Kidney epithelial cell (primary cell): ENCODE measurements around the gene LARGE1. TPM values are rescaled to one million over a fixed set of nuclear protein-coding genes. Genes with fewer than 3 reads are reported as not detected.

ENCODE experiments used
- DNase-seq: peaks from one replicate; pipeline ENCODE4 v3.0.0-alpha.2; 2010; ENCODE audit warnings: low read depth
- H3K27me3 ChIP-seq: 2 replicates; pipeline ENCODE4 v1.6.0; 2011; ENCODE audit warnings: low read length; ENCODE audit not compliant: control insufficient read depth, insufficient read depth
- H3K36me3 ChIP-seq: 2 replicates; pipeline ENCODE4 v1.5.1; 2011; ENCODE audit warnings: low read length; ENCODE audit not compliant: control insufficient read depth, insufficient read depth
- H3K4me3 ChIP-seq: 2 replicates; pipeline ENCODE4 v1.5.1; 2011; ENCODE audit warnings: low read depth, mild to moderate bottlenecking, control low read depth, low read length
- CTCF ChIP-seq: IDR thresholded peaks from 2 replicates; pipeline ENCODE4 v1.5.1; 2011; ENCODE audit warnings: mild to moderate bottlenecking, moderate library complexity, low read length, control low read depth, inconsistent platforms; ENCODE audit not compliant: insufficient read depth, poor library complexity, severe bottlenecking
- total RNA-seq: library from RNA; depleted of rRNA; stranded (reverse); fragments of >200 nt; gene quantifications from 2 replicates; pipeline ENCODE4 v1.2.3, GENCODE V29; 2015

LARGE1 gene
- total RNA-seq, 1 donor from 2014 or later = 17.8 TPM

- no peak overlapping the region for H3K4me3 ChIP-seq
- DNase-seq = no peak
- TF ChIP-seq CTCF = no peak
- no peaks in the 10 kb centered on the region for H3K36me3 ChIP-seq
- no peaks in the 10 kb centered on the region for H3K27me3 ChIP-seq
Measured at GRCh38 chr22:33812360-33812977, 107.8 kb downstream of the LARGE1 start.

- H3K4me3 ChIP-seq = no peak overlapping the region
- no peaks in the 10 kb centered on the region for H3K27me3 ChIP-seq
- DNase-seq = no peak
- H3K36me3 ChIP-seq = no peaks in the 10 kb centered on the region
- TF ChIP-seq CTCF = no peak
Measured at GRCh38 chr22:33811686-33812085, 108.6 kb downstream of the LARGE1 start.

- DNase-seq = no peak
- no peak for TF ChIP-seq CTCF
- no peak overlapping the region for H3K4me3 ChIP-seq
- H3K27me3 ChIP-seq = no peaks in the 10 kb centered on the region
- no peaks in the 10 kb centered on the region for H3K36me3 ChIP-seq
Measured at GRCh38 chr22:33811208-33811607, 109.1 kb downstream of the LARGE1 start.

GRCh38 chr22:33807470-33807869 is 112.8 kb downstream of the LARGE1 start:
- Histone ChIP-seq H3K27me3 (no peaks in the 10 kb centered on the region), H3K36me3 (no peaks in the 10 kb centered on the region), H3K4me3 (no peak overlapping the region)
- TF ChIP-seq CTCF = no peak
- DNase-seq = no peak

- no peak for DNase-seq
- TF ChIP-seq CTCF = no peak
- Histone ChIP-seq H3K36me3 (no peaks in the 10 kb centered on the region), H3K27me3 (no peaks in the 10 kb centered on the region), H3K4me3 (no peak overlapping the region)
Measured at GRCh38 chr22:33806191-33806590, 114.1 kb downstream of the LARGE1 start.
